GM18909 (cell line): ENCODE results near the gene DIS3L2.
A peak's percentile ranks its signal among the peaks of the same experiment; 100 is the strongest.
"Not testable (repeated sequence)": the region's sequence is repeated elsewhere in the genome, so short reads cannot be mapped to it uniquely, and the experiment has no call there.

Experiments
- ATAC-seq: cut with Tn5 transposase; IDR thresholded peaks from one replicate; pipeline ENCODE4 v1.9.1; 2021; ENCODE audit warnings: mild to moderate bottlenecking; ENCODE audit not compliant: unreplicated experiment, poor library complexity

The DIS3L2 gene

GRCh38 chr2:232352511-232353091 lies 391.1 kb downstream of the DIS3L2 start:
- ATAC-seq, result no peak

DNA sequence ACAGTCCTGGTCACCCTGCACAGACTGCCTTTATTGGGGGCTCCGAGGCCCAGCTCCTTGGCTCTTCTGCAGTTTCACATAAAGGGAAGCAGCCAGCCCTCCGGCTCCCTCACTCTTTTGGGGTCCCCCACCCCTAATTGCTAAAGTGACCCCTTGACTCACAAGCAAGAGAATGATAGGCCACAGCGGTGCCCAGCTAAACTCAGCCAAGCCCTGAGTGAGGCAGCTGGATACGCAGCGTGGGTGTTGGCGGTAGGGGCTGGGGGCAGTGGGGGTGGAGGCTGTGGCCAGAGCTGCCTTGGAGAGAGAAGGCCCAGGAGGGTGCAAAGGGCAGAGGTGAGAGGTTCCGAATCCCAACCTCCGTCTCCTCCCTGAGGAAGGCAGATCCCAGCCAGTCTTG lies 391.6 kb downstream of the DIS3L2 start:
- no peak for ATAC-seq

DNA sequence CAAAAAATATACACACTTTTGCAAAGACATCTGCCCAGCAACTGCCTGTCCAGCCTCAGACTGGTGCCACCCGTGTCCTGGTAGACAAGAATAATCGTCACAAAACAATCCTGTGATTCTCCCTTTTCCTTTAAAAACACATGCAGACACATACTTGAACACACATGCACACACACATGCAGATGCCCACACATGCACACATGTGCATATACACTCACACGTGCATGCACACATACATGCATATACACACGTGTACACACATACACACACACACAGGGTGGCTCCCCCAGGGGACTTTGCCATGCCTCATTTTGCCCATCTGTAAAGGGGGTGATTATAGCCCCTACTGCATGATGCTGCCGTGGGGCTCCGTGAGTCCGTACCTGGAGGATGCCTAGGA lies 392.1 kb downstream of the DIS3L2 start:
- no peak for ATAC-seq

DNA sequence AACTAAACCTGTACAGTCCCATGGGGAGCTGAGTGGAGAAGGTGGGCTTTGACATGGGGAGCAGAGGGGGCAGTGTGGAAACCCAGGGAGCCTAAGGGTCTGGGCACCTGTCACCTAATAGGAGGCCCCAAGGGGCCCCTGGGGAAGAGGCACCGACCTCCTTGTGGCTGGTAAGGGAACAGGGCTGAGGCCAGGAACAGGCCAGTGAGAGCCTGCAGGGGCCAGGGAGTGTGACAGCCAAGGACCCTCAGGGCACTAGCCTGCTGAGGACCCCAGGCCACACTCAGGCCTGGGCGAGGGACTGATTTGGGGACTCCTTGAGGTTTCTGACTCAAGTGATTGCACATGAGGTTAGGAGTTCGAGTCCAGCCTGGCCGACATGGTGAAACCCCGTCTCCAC lies 392.6 kb downstream of the DIS3L2 start:
- no peak for ATAC-seq

DNA sequence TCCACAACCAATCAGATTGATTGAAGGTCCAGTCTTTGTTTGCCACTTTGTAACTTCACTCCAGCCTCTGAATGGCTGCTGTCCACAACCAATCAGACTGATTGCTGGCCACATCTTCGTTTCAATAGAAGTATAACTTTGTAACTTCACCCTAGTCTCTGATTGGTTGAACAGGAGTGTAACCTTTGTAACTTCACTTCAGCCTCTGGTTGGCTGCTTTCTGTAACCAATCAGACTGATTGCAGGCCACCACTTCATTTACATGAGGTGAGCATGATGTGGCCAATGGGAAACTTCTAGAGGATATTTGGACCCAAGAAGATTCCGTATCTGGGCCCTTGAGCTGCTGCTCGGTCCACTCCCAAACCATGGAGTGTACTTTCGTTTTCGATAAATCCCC lies 400.1 kb downstream of the DIS3L2 start:
- ATAC-seq, result no peak

- no peak for ATAC-seq
Observed at GRCh38 chr2:232362174-232362900, 400.8 kb downstream of the DIS3L2 start.

GRCh38 chr2:232363064-232363783 lies 401.7 kb downstream of the DIS3L2 start:
- ATAC-seq, result peak; percentile 20

GRCh38 chr2:232363784-232364615 lies 402.5 kb downstream of the DIS3L2 start:
- peak; percentile 51 for ATAC-seq

DNA sequence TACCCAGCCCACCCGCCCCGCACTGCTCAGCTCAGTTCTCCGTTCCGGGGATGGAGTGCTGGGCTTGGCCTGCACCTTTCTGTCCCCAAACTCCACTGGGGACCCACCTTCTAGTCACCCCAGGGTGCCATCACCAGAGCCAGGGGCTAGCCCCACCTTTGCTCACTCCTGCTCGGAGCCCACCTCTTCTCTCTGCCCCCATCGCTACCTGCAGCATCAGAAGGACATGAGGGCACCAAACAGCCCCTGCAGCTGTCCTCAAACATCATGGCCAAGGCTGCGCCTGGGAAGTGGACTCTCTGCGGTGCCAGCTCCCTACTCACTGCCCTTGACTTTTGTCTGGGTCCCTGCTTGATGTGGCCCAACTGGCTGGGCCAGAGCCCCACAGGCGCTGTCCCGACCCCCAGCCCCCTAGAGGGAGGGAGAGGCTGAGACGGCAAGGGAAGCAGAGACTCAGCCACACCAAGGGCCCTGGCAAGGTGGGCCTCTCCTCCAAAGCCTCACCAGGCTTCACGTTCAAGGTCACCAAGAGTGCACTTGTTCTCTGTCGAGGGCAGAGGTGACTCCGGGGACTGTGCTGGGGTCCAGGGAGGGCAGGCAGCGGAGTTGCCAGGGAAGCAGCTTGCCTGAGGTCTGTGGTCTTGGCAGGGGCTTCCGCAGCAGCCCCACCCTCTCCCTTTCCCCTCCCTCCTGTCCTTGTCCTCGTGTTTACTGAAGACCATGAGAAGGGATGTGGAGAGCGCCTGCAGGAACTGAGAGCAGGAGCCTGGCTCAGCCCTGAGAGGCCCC lies 403.5 kb downstream of the DIS3L2 start:
- not testable (repeated sequence) for ATAC-seq

DNA sequence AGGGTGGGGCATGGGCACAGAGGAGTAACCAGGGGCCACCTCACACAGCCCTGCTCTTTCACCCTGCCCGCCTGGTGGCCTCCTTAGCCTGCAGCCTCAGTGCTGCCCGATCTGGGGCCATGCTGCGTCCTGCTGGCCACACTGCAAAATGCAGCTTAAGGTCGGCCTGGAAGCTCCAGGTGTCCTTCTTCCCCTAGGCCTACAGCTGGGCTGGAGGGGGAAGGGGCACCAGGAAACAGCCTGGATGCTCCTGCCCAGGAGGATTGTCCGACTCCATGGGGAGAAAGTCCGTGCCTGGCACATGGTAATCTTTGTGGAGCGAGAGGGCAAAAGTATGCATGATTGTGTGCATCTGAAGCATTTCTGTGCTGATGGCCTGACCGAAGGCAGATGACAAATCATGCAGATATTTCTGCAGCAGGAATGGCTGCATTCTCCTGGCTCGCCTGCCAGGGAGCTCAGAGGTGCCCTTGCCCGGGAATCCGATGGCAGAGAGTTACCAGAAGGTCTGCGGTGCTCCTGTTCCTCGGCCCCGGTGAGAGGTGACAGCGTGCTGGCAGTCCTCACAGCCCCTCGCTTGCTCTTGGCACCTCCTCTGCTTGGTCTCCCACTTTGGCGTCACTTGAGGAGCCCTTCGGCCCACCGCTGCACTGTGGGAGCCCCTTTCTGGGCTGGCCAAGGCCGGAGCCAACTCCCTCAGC lies 404.3 kb downstream of the DIS3L2 start:
- ATAC-seq, result no peak

DNA sequence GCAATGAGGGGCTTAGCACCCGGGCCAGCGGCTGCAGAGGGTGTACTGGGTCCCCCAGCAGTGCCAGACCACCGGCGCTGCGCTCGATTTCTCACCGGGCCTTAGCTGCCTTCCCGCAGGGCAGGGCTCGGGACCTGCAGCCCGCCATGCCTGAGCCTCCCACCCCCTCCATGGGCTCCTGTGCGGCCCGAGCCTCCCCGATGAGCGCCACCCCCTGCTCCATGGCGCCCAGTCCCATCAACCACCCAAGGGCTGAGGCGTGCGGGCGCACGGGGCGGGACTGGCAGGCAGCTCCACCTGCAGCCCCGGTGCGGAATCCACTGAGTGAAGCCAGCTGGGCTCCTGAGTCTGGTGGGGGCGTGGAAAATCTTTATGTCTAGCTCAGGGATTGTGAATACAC lies 404.9 kb downstream of the DIS3L2 start:
- ATAC-seq, result not testable (repeated sequence)

- ATAC-seq, result no peak
Observed at GRCh38 chr2:232367016-232367415, 405.5 kb downstream of the DIS3L2 start.

DNA sequence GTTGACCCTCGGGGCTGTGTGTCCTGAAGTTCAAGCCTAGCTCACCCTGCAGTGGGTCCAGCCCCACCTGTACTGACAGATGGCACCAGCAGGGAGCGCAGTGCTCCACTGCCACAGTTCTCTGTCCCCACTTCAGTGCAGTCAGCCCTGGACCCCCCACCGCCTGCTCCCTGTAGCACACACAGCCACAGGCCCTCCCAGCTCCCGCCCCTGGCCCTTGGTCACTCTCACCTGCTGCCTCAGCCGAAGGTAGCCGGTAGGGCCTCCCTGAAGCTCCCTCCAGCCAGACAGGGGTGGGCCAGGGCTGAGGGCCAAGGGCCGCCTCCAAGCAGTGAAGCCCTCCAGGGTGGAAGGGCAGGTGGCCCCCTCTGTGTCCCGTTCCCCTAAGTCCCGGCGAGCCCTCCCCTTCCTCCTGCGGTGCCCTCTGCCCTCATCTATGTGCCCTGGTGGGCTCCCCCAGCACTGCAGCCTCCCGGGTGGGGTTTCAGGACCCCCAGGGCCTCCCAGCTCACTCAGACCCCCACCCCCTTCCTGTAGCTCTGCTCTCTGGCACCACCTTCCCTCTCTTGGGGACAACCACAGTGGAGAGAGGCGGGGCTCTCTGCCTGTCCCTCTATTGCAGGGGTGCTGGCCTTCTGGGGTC lies 406.2 kb downstream of the DIS3L2 start:
- ATAC-seq, result no peak

GRCh38 chr2:232368311-232368731 lies 406.8 kb downstream of the DIS3L2 start:
- no peak for ATAC-seq

GRCh38 chr2:232369126-232369951 lies 407.8 kb downstream of the DIS3L2 start:
- ATAC-seq, result no peak

DNA sequence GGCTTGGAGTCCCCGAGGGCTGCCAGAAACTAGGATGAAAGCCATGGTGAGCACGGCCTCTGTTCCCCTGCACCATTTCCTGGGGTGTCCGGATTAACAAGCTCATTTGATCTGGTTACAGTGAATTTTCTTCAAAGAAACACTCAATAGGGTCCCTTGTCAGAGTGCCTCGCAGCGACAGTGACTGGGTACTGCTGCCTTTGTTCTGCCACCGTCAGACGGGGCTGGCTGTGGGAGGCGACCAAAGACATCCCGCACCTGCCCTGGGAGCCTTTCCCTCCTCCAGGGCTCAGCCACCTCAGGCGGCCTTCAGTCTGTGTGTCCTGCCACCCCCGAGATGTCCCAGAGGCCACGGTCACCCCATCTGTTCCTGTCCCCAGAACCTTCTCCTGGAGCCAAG lies 408.5 kb downstream of the DIS3L2 start:
- ATAC-seq, result not testable (repeated sequence)

DNA sequence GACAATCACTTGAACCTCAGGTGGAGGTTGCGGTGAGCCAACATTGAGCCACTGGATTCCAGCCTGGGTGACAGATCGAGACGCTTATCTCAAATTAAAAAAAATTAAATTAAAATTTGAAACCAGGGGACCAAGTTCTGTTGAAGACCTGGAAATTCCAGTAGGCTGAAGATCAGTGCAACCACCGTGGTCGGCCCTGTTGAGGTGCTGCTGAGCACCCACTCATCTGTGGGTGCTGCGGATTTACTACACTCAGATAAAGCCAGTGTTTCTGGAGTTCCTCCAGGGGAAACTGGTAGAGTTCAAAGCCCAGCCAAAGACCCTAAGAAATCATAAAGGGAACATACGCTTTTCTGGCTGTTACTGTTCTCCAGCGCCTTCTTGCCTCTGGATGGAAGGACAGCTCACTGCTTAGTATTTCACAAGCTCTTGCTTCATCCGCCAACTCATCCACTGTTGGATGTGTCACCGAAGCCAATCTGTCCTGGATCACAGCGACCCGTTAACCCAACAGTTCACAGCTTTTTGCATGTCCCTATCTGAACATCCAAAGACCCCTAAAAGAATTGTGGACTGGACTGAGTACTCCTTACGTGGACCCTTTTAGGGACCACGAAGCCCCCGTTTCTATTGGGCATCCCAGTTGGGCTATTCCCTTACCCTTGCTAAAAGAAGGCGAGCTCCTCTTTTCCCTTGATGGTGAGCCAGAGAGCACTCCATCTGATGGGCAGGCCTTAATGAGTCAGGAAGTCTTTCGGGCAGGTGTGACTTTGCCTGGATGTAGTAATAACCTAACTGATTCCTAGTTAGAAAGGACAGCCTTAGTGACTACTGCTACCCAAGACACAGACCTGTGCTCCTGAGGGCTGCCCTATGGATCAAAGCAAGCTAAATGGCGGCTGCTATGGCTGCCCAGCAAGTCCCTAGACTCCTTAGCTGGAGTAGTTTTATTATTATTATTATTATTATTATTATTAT lies 411.0 kb downstream of the DIS3L2 start:
- no peak for ATAC-seq
